Transverse colon (tissue), 4 donors: ENCODE measurements around the gene MYCL.

Experiments used
- CTCF ChIP-seq, 5 experiments: fragments of 200-600 bp in 3 of 5; fragments of 450-650 bp in 2 of 5; sonication (generic) in 3 of 5; IDR thresholded peaks; 1 replicate in 2 of 5; 2 replicates in 3 of 5; pipeline ENCODE4 v1.5.1; 2016 to 2017; ENCODE audit warnings: antibody characterized with exemption in 5 of 5, inconsistent platforms in 3 of 5, mild to moderate bottlenecking in 2 of 5, moderate library complexity in 1 of 5
- EP300 ChIP-seq: sonication (generic); formaldehyde crosslinking; IDR thresholded peaks from one replicate; pipeline ENCODE4 v1.6.1; 2017; ENCODE audit warnings: antibody characterized with exemption, low read depth
- POLR2A ChIP-seq: fragments of 450-650 bp; IDR thresholded peaks from one replicate; pipeline ENCODE4 v1.6.1; 2016; ENCODE audit warnings: antibody characterized with exemption, mild to moderate bottlenecking, moderate library complexity
- POLR2AphosphoS5 ChIP-seq, 3 donors: sonication (generic); formaldehyde crosslinking; IDR thresholded peaks; one replicate each; pipeline ENCODE4 v1.6.1; 2016; ENCODE audit warnings: antibody characterized with exemption in 3 of 3

GRCh38 chr1:39902460-39902807, 717 bp upstream of the MYCL start:
- TF ChIP-seq POLR2A (no peak), CTCF (IDR thresholded peaks at IDR 0.05) (peak in 1 of 5 experiments; percentile 27), POLR2AphosphoS5 (IDR thresholded peaks at IDR 0.05) (no peak), EP300 (no peak)
